H1 (cell line): ENCODE results near the gene CLEC4E. TPM values are rescaled to one million over a fixed set of nuclear protein-coding genes. Genes with fewer than 3 reads are reported as not detected.

ENCODE experiments used
- CTCF ChIA-PET: fragments of 300-600 bp; sonication (Branson Sonifier 250); formaldehyde crosslinking; loops from one replicate; lab custom pipeline; 2021; ENCODE audit not compliant: partially characterized antibody; lab: Charles Lee
- POLR2A ChIA-PET: fragments of 300-600 bp; sonication (Branson Sonifier 250); formaldehyde crosslinking; loops from one replicate; lab custom pipeline; 2021; ENCODE audit warnings: inconsistent platforms; ENCODE audit not compliant: partially characterized antibody; lab: Charles Lee
- DNase-seq, 2 experiments: peaks; one replicate each; pipeline versions ENCODE4 v3.0.0 to v3.0.0-alpha.2; 2010 to 2022; ENCODE audit warnings: low spot score in 2 of 2, low read depth in 1 of 2, mixed read lengths in 1 of 2
- FAIRE-seq: peaks from 2 replicates; lab custom pipeline; 2011; peaks lifted over from hg19 to GRCh38; lab: Jason Lieb, UNC
- H2AFZ ChIP-seq: 2 replicates; pipeline ENCODE4 v1.8.1; 2012; ENCODE audit warnings: low read length, inconsistent platforms
- H2AK5ac ChIP-seq: 2 replicates; pipeline ENCODE4 v1.6.1; 2013; ENCODE audit warnings: low read depth, low read length
- H2BK120ac ChIP-seq: replicated peaks from 2 replicates; pipeline ENCODE3; 2013; ENCODE audit warnings: low read depth, low read length, inconsistent platforms
- H2BK12ac ChIP-seq: 2 replicates; pipeline ENCODE4 v1.6.1; 2013; ENCODE audit warnings: low read depth, low read length
- H2BK15ac ChIP-seq: 2 replicates; pipeline ENCODE4 v1.6.1; 2013; ENCODE audit warnings: low read length
- H2BK20ac ChIP-seq: 2 replicates; pipeline ENCODE4 v1.6.1; 2013; ENCODE audit warnings: low read length
- H2BK5ac ChIP-seq: 2 replicates; pipeline ENCODE4 v1.6.1; 2013; ENCODE audit warnings: low read depth, low read length
- H3K14ac ChIP-seq: 2 replicates; pipeline ENCODE4 v1.6.1; 2013; ENCODE audit warnings: inconsistent platforms; ENCODE audit not compliant: insufficient read length
- H3K18ac ChIP-seq: 2 replicates; pipeline ENCODE4 v1.6.1; 2013; ENCODE audit warnings: low read length; ENCODE audit errors: extremely low read depth
- H3K23ac ChIP-seq: 2 replicates; pipeline ENCODE4 v1.6.1; 2013; ENCODE audit warnings: inconsistent platforms; ENCODE audit not compliant: insufficient read length
- H3K23me2 ChIP-seq: 2 replicates; pipeline ENCODE4 v1.6.1; 2013; ENCODE audit warnings: low read depth, low read length
- H3K27ac ChIP-seq: 2 replicates; pipeline ENCODE4 v1.6.1; 2011; ENCODE audit warnings: low read depth, low read length, inconsistent platforms
- H3K27me3 ChIP-seq, 4 experiments: replicated peaks in 1 of 4; 1 replicate in 1 of 4; 2 replicates in 3 of 4; pipeline versions ENCODE4 v1.6.1 to v1.8.1; 2011 to 2013; ENCODE audit warnings: low read length in 3 of 4, mild to moderate bottlenecking in 3 of 4, inconsistent platforms in 2 of 4, mixed read lengths in 2 of 4, moderate library complexity in 1 of 4; ENCODE audit not compliant: control insufficient read depth in 3 of 4, insufficient read depth in 3 of 4; ENCODE audit errors: extremely low read depth in 1 of 4
- H3K36me3 ChIP-seq, 4 experiments: 2 replicates each; pipeline versions ENCODE4 v1.6.1 to v1.8.1; 2011 to 2013; ENCODE audit warnings: mild to moderate bottlenecking in 4 of 4, low read length in 3 of 4, moderate library complexity in 2 of 4, control low read depth in 1 of 4, inconsistent platforms in 1 of 4; ENCODE audit not compliant: insufficient read depth in 4 of 4, control insufficient read depth in 2 of 4
- H3K4ac ChIP-seq: replicated peaks from 2 replicates; pipeline ENCODE3; 2013; ENCODE audit warnings: low read length, low read depth, mixed read lengths, inconsistent platforms; ENCODE audit not compliant: insufficient read length
- H3K4me1 ChIP-seq, 4 experiments: replicated peaks in 1 of 4; 1 replicate in 1 of 4; 2 replicates in 3 of 4; pipeline versions ENCODE4 v1.6.1 to v1.8.1; 2011 to 2013; ENCODE audit warnings: low read length in 3 of 4, inconsistent platforms in 2 of 4, mixed read lengths in 1 of 4; ENCODE audit not compliant: insufficient read depth in 4 of 4, control insufficient read depth in 3 of 4
- H3K4me2 ChIP-seq, 2 experiments: 2 replicates each; pipeline versions ENCODE4 v1.6.1 to v1.8.1; 2011 to 2013; ENCODE audit warnings: low read depth in 2 of 2, low read length in 2 of 2, control low read depth in 1 of 2, inconsistent platforms in 1 of 2, mild to moderate bottlenecking in 1 of 2; ENCODE audit not compliant: insufficient read depth in 1 of 2
- H3K4me3 ChIP-seq, 4 experiments: fragments of 200-600, 300-600 bp in 1 of 4; sonication (generic), shearing (Covaris generic), sonication (Bioruptor Twin) in 1 of 4; 2 replicates each; pipeline versions ENCODE4 v1.5.1 to v1.8.1; 2011 to 2016; ENCODE audit warnings: low read length in 4 of 4, low read depth in 3 of 4, control low read depth in 2 of 4, inconsistent platforms in 2 of 4, mild to moderate bottlenecking in 2 of 4, mixed read lengths in 1 of 4, moderate library complexity in 1 of 4; ENCODE audit not compliant: insufficient read depth in 2 of 4; ENCODE audit errors: extremely low read depth in 1 of 4
- H3K56ac ChIP-seq: replicated peaks from 2 replicates; pipeline ENCODE3; 2013; ENCODE audit warnings: low read depth, mild to moderate bottlenecking, mixed read lengths, low read length, inconsistent platforms; ENCODE audit not compliant: insufficient read length
- H3K79me1 ChIP-seq: 2 replicates; pipeline ENCODE4 v1.6.1; 2013; ENCODE audit warnings: low read depth, low read length, control low read depth
- H3K79me2 ChIP-seq, 2 experiments: 2 replicates each; pipeline versions ENCODE4 v1.6.1 to v1.8.1; 2012 to 2013; ENCODE audit warnings: low read length in 2 of 2, mild to moderate bottlenecking in 2 of 2, inconsistent platforms in 1 of 2; ENCODE audit not compliant: insufficient read depth in 2 of 2, control insufficient read depth in 1 of 2
- H3K9ac ChIP-seq, 4 experiments: replicated peaks in 1 of 4; 1 replicate in 1 of 4; 2 replicates in 3 of 4; pipeline versions ENCODE4 v1.6.1 to v1.8.1; 2011 to 2013; ENCODE audit warnings: low read depth in 3 of 4, low read length in 3 of 4, control low read depth in 2 of 4, mild to moderate bottlenecking in 2 of 4, moderate library complexity in 2 of 4, inconsistent platforms in 1 of 4; ENCODE audit errors: extremely low read depth in 1 of 4
- H3K9me3 ChIP-seq, 2 experiments: 2 replicates each; pipeline versions ENCODE4 v1.6.1 to v1.8.1; 2012 to 2013; ENCODE audit warnings: mild to moderate bottlenecking in 2 of 2, moderate library complexity in 2 of 2, control low read depth in 1 of 2, inconsistent platforms in 1 of 2, low read depth in 1 of 2, low read length in 1 of 2, mixed read lengths in 1 of 2; ENCODE audit not compliant: insufficient read depth in 2 of 2
- H4K20me1 ChIP-seq, 2 experiments: replicated peaks in 1 of 2; 2 replicates each; pipeline versions ENCODE3 to v1.8.1; 2011 to 2013; ENCODE audit warnings: inconsistent platforms in 2 of 2, low read length in 2 of 2, mild to moderate bottlenecking in 1 of 2; ENCODE audit not compliant: insufficient read depth in 2 of 2, control insufficient read depth in 1 of 2
- H4K5ac ChIP-seq: 2 replicates; pipeline ENCODE4 v1.6.1; 2013; ENCODE audit warnings: low read length, low read depth, mixed read lengths, inconsistent platforms; ENCODE audit not compliant: insufficient read length
- H4K8ac ChIP-seq: 2 replicates; pipeline ENCODE4 v1.8.0; 2013; ENCODE audit warnings: mild to moderate bottlenecking, moderate library complexity, low read length, inconsistent platforms; ENCODE audit not compliant: insufficient read depth; ENCODE audit errors: extremely low read depth
- H4K91ac ChIP-seq: replicated peaks from 2 replicates; pipeline ENCODE3; 2013; ENCODE audit warnings: low read length, mixed read lengths, inconsistent platforms; ENCODE audit not compliant: insufficient read length
- ASH2L ChIP-seq: fragments of 200-600, 300-600 bp; sonication (generic); IDR thresholded peaks from one replicate; pipeline ENCODE4 v1.7.1; 2017; ENCODE audit warnings: low read length
- CTCF ChIP-seq, 3 experiments: IDR thresholded peaks; 1 replicate in 2 of 3; 2 replicates in 1 of 3; pipeline versions ENCODE4 v1.5.1 to v1.6.1; 2011; ENCODE audit warnings: low read length in 3 of 3, mild to moderate bottlenecking in 3 of 3, inconsistent platforms in 2 of 3, low read depth in 1 of 3, moderate library complexity in 1 of 3; ENCODE audit not compliant: insufficient read depth in 1 of 3; ENCODE audit errors: control extremely low read depth in 1 of 3
- HDAC6 ChIP-seq: IDR thresholded peaks from one replicate; pipeline ENCODE4 v1.7.1; 2012; ENCODE audit warnings: low read depth, mild to moderate bottlenecking, inconsistent platforms, low read length, moderate library complexity
- KDM5A ChIP-seq: fragments of 200-600 bp; IDR thresholded peaks from 2 replicates; pipeline ENCODE4 v1.7.1; 2012; ENCODE audit warnings: mild to moderate bottlenecking, low read length, inconsistent platforms, mixed read lengths
- SIRT6 ChIP-seq: IDR thresholded peaks from one replicate; pipeline ENCODE4 v1.7.1; 2012; ENCODE audit warnings: low read length, inconsistent platforms
- SP4 ChIP-seq: IDR thresholded peaks from 2 replicates; pipeline ENCODE4 v1.6.1; 2012; ENCODE audit warnings: low read length, inconsistent platforms
- WGBS, 2 experiments: shearing (Covaris generic) in 1 of 2; methylation state at CpG; one replicate each; pipeline versions ENCODE4 v1.1.6 to v1.1.7; 2013 to 2015; ENCODE audit warnings: low lambda C conversion rate in 2 of 2, mixed read lengths in 2 of 2, inconsistent platforms in 1 of 2, low coverage in 1 of 2, missing lambda C conversion rate in 1 of 2; ENCODE audit not compliant: insufficient replicate concordance in 2 of 2, insufficient coverage in 1 of 2, insufficient read length in 1 of 2; ENCODE audit errors: extremely low coverage in 1 of 2, missing lambda C conversion rate in 1 of 2; 5-methylcytosine and 5-hydroxymethylcytosine counted together
- polyA plus RNA-seq, 7 experiments: library from polyadenylated mRNA; depleted of rRNA in 3 of 7; stranded (reverse) in 5 of 7; unstranded in 2 of 7; fragments of >200 nt in 5 of 7; fragments of 200-250 nt in 2 of 7; gene quantifications; 1 replicate in 5 of 7; 2 replicates in 1 of 7; 4 replicates in 1 of 7; pipeline versions ENCODE4 v1.2.1 to v1.2.3, GENCODE V29; 2011 to 2013; ENCODE audit warnings: missing spikeins in 2 of 7, mixed read lengths in 2 of 7
- total RNA-seq: library from RNA; stranded (reverse); fragmentation: NEBNext Ultra II Directional; extraction: Animal tissue kit (Norgen Biotek cat#: 25700); gene quantifications from 2 replicates; pipeline ENCODE4 v1.2.1, GENCODE V29; 2021

The CLEC4E gene
- total and polyA plus RNA-seq, 2 of the 8 experiments (the other 6 are each of a cell fraction or from before 2014, with no cell fraction given) = 0.03 TPM; not detected in 1

- H2BK15ac ChIP-seq = no peak overlapping the region
- POLR2A ChIA-PET = no interaction called here
- CTCF ChIA-PET = interaction anchor here (0.6 to 7.5 kb wide), 10 partner anchors 8 to 91 kb away, joined by 3 to 57 read pairs (median 6); partner anchors contain the start of gene AICDA
- no peak for FAIRE-seq
- H3K4me3 ChIP-seq = no peak overlapping the region
- H3K36me3 ChIP-seq = no peaks in the 10 kb centered on the region
- no peaks in the 10 kb centered on the region for H3K79me2 ChIP-seq
- H2BK120ac ChIP-seq = no peak overlapping the region
- H3K9me3 ChIP-seq = no peaks in the 10 kb centered on the region
- no peak overlapping the region for H2BK12ac ChIP-seq
- no peak overlapping the region for H4K91ac ChIP-seq
- H4K20me1 ChIP-seq = no peaks in the 10 kb centered on the region
- H2BK5ac ChIP-seq = no peak overlapping the region
- TF ChIP-seq SIRT6 = no peak
- no peak for TF ChIP-seq KDM5A
- TF ChIP-seq HDAC6 = no peak
- TF ChIP-seq SP4 = no peak
- no peak for TF ChIP-seq ASH2L
- no peak for TF ChIP-seq CTCF (IDR thresholded peaks at IDR 0.05; ENCODE audit: control extremely low read depth in 1 of 3, insufficient read depth in 1 of 3, low read depth in 1 of 3, low read length in 3 of 3)
- TF ChIP-seq, all 59 proteins: peak for 0
- no peak for DNase-seq
- Histone ChIP-seq H3K9ac (no peak overlapping the region), H3K23me2 (no peaks in the 10 kb centered on the region), H2AFZ (no peak overlapping the region), H3K18ac (no peak overlapping the region), H3K79me1 (no peaks in the 10 kb centered on the region), H4K5ac (no peak overlapping the region), H3K4me1 (no peaks in the 10 kb centered on the region), H3K4me2 (no peak overlapping the region), H3K23ac (no peak overlapping the region), H2AK5ac (no peak overlapping the region), H4K8ac (no peak overlapping the region), H3K14ac (no peak overlapping the region), H3K27me3 (no peaks in the 10 kb centered on the region), H3K56ac (no peak overlapping the region), H3K4ac (no peak overlapping the region), H3K27ac (no peak overlapping the region), H2BK20ac (no peak overlapping the region)
- WGBS, 2 experiments = 86% methylated on average over 7 of the region's 7 CpGs; no CpG with 5 or more reads in 1 of the 2 experiments
These were observed 49.0 kb upstream of the CLEC4E start for GRCh38 chr12:8589679-8590078.
